GM19468 (cell line): Measurements from ENCODE around the gene KRT77.
"Not testable (repeated sequence)": the region's sequence is repeated elsewhere in the genome, so short reads cannot be mapped to it uniquely, and the experiment has no call there.

Experiments
- ATAC-seq: cut with Tn5 transposase; IDR thresholded peaks from one replicate; pipeline ENCODE4 v1.9.1; 2021; ENCODE audit warnings: mild to moderate bottlenecking, moderate library complexity, moderate number of reproducible peaks; ENCODE audit not compliant: unreplicated experiment; ENCODE audit errors: extremely low read depth

KRT77 gene

GRCh38 chr12:52680363-52680762, 23.0 kb downstream of the KRT77 start, which contains the start of gene KRT1:
Gene KRT1, minus strand, starts transcription at chr12:52680407. Its CDS starts 59 bp downstream, at chr12:52680348.
- no peak for ATAC-seq

DNA sequence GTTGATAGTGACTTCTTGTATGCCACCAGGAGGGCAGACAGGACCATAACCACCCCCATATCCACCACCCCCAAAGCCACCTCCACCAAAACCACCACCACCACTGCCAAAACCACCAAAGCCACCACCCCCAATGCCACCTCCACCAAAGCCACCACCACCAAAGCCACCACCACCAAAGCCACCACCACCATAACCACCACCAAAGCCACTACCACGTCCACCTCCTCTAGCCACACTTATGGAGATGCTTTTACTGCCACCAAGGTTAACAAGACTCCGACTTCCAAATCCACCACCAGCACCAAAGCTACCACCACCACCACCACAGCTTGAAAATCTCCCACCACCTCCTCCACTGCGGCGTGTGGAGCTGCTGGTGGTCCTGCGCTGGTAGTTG, 23.4 kb downstream of the KRT77 start:
- ATAC-seq = no peak

- ATAC-seq = no peak
These were observed 25.7 kb downstream of the KRT77 start for GRCh38 chr12:52677671-52678070.

DNA sequence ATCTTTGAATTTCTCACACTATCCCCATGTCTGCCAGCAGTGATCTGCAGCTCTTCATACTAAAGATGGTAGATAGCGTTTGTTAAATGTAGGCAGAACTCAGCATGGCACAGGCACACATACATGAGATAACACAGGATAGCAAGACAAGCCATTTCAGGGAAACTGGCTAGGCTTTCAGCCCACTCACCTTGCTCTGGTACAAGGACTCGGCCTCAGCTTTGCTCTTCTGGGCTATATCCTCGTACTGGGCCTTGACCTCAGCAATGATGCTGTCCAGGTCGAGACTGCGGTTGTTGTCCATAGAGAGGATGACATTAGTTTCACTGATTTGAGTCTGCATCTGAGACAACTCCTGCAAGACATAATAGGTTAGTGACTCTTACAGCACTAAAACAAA, 26.2 kb downstream of the KRT77 start:
- no peak for ATAC-seq

- no peak for ATAC-seq
These were observed 27.2 kb downstream of the KRT77 start for GRCh38 chr12:52676163-52676562.

DNA sequence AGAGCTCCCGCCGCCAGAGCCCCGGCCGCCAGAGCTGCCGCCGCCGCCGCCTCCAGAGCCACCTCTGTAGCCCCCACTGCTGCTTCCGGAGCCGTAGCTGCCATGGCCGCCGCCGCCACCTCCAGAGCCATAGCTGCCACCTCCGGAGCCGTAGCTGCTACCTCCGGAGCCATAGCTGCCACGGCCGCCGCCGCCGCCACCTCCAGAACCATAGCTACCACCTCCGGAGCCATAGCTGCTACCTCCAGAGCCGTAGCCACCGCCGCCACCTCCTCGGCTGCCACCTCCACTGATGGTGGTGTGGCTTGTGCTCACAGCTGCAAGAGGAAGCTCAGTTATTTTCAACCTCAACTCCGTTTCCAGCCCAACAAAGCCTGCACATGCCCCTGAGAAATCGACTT, 28.0 kb downstream of the KRT77 start:
- ATAC-seq = no peak

GRCh38 chr12:52674433-52674775, 28.9 kb downstream of the KRT77 start:
- no peak for ATAC-seq

- no peak for ATAC-seq
These were observed 29.5 kb downstream of the KRT77 start for GRCh38 chr12:52673713-52674432.

GRCh38 chr12:52673217-52673616, 30.1 kb downstream of the KRT77 start:
- ATAC-seq = no peak

GRCh38 chr12:52672321-52672933, 30.9 kb downstream of the KRT77 start:
- no peak for ATAC-seq

DNA sequence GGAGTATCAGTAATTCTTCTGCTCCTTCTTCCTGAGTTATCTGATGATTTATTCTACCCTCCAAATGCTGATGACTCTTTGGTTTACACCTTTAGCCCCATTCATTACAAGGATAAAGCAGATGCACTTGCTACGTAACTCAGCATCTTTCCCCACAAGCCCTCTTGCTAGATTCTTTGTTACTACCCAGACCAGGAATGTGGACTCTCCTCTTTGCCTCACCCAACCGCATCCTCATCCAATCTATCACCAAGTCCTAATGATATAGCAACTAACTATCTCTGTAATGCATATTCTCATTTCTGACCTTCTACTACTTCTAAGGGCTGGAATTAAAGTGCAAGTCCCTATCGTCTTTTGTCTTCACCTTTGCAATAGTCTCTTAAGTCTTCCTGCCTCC, 32.4 kb downstream of the KRT77 start:
- no peak for ATAC-seq

- no peak for ATAC-seq
These were observed 32.8 kb downstream of the KRT77 start for GRCh38 chr12:52670506-52670905.

DNA sequence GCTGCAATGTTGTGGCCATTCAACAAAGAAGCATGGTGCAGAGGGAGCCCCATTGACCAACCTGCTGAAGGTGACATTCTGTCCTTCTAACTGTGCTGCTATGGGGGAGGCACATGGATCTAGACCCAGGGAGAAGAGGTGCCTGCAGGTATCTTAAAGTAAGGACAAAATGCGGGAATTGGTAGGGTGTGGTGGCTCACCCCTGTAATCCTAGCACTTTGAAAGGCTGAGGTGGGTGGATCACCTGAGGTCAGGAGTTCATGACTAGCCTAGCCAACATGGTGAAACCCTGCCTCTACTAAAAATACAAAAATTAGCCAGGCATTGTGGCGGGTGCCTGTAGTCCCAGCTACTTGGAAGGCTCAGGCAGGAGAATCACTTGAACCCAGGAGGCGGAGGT, 33.4 kb downstream of the KRT77 start:
- ATAC-seq = not testable (repeated sequence)

DNA sequence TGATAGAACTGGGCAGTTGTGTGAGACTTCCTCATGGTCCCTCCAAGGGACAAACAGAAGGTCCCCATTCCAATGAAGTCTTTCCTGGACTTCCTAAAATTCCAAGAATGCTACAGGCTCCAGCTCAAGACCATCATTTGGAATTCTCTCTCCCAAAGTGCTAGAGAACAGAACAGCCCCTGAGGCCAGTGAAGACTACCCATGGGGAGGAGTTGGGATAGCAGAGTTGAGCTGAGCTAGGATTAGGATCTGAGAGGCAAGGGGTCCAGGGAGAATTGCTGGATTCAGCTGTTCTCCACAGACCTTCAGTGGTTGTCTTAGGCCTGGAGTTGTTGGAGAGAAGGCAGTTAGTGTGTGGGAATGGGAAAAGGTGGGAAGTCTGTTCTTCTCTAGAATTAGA, 33.9 kb downstream of the KRT77 start:
- ATAC-seq = no peak

DNA sequence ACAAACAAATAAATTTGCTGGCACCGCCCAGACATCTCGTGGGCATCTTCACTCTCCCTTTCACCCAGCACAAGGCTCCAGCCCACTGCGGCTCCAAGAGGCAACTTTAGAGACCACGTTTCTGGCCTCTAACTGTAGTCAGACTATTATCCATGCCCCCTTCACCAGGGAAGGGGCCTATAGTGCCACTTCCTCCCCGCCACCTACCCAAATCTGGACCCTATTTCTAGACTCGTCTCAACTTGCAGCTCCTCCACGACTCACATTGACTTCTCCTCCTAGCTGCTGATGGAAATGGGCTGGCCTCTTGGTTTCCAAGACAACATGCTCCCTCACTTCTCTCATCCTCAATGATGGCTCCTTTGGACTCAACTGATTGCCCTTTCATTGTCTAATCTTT, 35.4 kb downstream of the KRT77 start:
- no peak for ATAC-seq

GRCh38 chr12:52667509-52667908, 35.8 kb downstream of the KRT77 start:
- no peak for ATAC-seq

DNA sequence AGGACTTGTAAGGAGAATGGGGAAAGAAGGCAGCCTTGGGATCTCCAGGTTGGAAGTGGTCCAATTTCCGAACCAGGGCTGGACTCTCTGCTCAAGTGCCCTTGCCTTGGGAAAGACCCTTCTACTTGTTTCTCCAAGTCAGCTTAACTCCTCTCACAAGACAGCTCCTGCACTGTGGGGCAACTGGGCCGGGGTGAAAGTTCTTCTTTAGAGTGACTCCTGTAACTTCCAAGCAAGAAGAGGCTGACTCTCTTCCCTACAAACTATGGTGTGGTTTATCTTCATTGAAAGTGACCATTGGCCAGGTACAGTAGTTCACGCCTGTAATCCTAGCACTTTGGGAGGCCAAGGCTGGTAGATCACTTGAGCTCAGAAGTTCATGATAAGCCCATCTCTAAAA, 36.9 kb downstream of the KRT77 start:
- ATAC-seq = no peak

DNA sequence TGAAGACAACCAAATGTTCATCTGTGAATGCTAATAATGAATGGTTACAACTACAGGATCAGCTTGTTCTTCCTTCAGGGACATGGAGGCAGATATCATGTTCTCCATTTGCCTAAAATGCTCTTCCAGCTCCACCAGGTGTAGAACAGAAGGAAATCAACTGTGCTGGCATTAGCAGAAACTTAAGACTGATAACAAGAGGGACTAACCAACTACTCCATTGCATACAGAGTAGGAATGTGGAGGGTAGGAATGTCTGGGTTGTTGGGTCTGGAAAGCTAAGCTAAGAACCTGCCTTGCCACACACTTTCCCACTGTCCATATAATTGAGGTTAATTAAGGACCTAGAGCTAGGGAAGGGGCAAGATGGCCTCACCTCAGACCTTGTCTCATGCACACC, 39.9 kb downstream of the KRT77 start:
- no peak for ATAC-seq

DNA sequence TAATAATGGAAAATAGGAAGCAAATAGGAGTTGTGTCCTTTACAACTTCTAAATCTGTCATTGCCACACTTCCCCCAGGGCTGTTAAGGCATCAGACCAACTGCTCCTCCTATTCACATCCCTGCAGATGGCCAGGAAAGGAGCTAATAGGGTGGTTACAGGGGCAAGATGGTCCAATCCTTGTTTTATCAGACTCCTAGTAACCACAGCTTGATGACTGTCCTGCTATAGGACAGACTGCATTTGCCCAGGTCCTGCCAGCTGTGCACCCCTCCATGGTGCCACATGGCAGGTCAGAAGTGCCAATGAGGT, 40.5 kb downstream of the KRT77 start:
- no peak for ATAC-seq

- ATAC-seq = no peak
These were observed 41.0 kb downstream of the KRT77 start for GRCh38 chr12:52662093-52662917.

DNA sequence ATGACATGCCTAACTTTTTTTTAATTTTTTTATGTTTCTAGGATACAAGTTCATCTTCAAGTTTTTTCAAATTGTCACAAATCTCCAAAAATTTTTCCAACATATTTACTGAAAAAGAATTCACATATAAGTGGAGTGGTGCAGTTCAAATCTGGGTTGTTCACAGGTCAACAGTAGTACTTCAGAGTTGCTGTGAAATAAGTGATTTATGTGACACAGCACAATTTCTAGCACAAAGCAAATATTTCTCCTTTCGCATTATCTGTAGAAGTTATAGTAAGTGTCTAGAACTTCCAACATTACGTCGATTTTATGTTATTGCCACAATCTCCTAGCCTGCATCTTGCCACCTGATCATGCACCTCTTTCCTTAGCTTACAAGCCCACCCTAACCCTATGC, 41.7 kb downstream of the KRT77 start:
- ATAC-seq = no peak
